Tibial artery (tissue), 4 donors: Measurements from ENCODE around the gene SORCS2.

Experiments used
- DNase-seq, 2 donors: peaks; one replicate each; pipeline ENCODE4 v3.0.0-alpha.2; 2019
- H3K27ac ChIP-seq, 2 donors: fragments of 200-600 bp; sonication (generic) in 1 of 2; 1 replicate in 1 of 2; 2 replicates in 1 of 2; pipeline ENCODE4 v1.5.1; 2018 to 2019; ENCODE audit warnings: mild to moderate bottlenecking in 1 of 2
- H3K27me3 ChIP-seq, 2 donors: fragments of 200-600 bp; sonication (generic) in 1 of 2; one replicate each; pipeline versions ENCODE4 v1.5.1 to v1.6.0; 2016 to 2019
- H3K36me3 ChIP-seq, 3 donors: fragments of 200-600 bp; sonication (generic) in 2 of 3; one replicate each; pipeline ENCODE4 v1.5.1; 2016 to 2019; ENCODE audit warnings: mild to moderate bottlenecking in 2 of 3
- H3K4me1 ChIP-seq, 4 donors: fragments of 200-600 bp; sonication (generic) in 2 of 4; 1 replicate in 3 of 4; 2 replicates in 1 of 4; pipeline ENCODE4 v1.5.1; 2016 to 2019
- H3K4me3 ChIP-seq, 2 donors: fragments of 200-600 bp; sonication (generic) in 1 of 2; 1 replicate in 1 of 2; 2 replicates in 1 of 2; pipeline ENCODE4 v1.5.1; 2018 to 2019; ENCODE audit warnings: mild to moderate bottlenecking in 2 of 2
- H3K9me3 ChIP-seq, 3 donors: fragments of 200-600 bp; sonication (generic) in 1 of 3; one replicate each; pipeline ENCODE4 v1.5.1; 2016 to 2019
- CTCF ChIP-seq, 2 experiments: fragments of 200-600 bp in 1 of 2; fragments of 450-650 bp in 1 of 2; IDR thresholded peaks; one replicate each; pipeline ENCODE4 v1.5.1; 2017 to 2019; ENCODE audit warnings: antibody characterized with exemption in 2 of 2, mild to moderate bottlenecking in 1 of 2, moderate library complexity in 1 of 2
- intact Hi-C: fragments of 100-400 bp; cut with DNase I; formaldehyde crosslinking; loops from one replicate; pipeline ENCODE4 v1.15.0; 2023; ENCODE audit warnings: low total_unique reads

SORCS2 gene

DNA sequence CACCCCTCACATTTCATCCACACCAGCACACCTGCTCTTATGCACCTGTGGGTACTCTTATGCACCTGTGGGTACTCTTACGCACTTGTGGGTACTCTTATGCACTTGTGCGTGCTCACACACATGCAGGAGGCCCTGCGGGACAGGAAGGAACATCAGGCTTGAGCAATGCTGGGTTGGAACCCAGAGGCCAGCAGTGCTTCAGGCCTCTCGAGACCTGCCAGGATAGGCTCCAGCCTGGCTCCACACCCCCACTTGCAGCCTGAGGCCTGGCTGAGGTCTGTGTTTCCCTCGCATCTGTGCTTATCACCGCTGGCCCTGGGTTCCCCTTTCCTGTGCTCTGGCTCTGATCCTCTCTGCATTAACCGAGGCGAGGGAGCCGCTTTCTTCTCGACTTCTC lies 34.7 kb downstream of the SORCS2 start:
- intact Hi-C loops, result no loop called here
- DNase-seq, result no peak
- Histone ChIP-seq H3K36me3 (no peaks in the 10 kb centered on the region), H3K9me3 (no peaks in the 10 kb centered on the region), H3K27me3 (peaks cover 0 to 4% of the 10 kb centered on the region in 2 donors), H3K4me3 (no peak overlapping the region), H3K27ac (no peak overlapping the region), H3K4me1 (no peaks in the 10 kb centered on the region)
- no peak for TF ChIP-seq CTCF (IDR thresholded peaks at IDR 0.05)

DNA sequence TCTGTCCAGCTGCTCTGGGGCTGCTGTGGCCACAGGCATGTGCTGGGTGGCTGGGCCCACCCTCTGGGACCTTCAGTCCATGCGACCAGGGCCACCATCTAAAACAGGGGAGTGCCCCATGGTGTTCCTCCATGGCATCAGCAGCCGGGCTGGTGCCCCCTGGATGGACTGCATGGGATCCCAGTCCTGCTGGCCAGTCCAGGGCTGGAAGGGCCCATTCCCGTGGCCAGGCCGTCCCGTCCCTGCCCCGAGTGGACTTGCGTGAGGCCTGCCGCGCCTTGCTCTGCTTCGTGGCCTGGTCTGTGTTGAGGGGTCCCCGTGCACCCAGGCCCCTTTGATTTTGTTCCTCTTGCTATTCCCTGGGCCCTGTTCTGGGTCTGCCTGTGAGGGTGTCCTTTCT lies 36.4 kb downstream of the SORCS2 start:
- Histone ChIP-seq H3K36me3 (no peaks in the 10 kb centered on the region), H3K4me3 (no peak overlapping the region), H3K27me3 (peaks cover 0 to 4% of the 10 kb centered on the region in 2 donors), H3K27ac (no peak overlapping the region), H3K9me3 (no peaks in the 10 kb centered on the region), H3K4me1 (no peaks in the 10 kb centered on the region)
- intact Hi-C loops, result no loop called here
- DNase-seq, result no peak
- no peak for TF ChIP-seq CTCF (IDR thresholded peaks at IDR 0.05)

DNA sequence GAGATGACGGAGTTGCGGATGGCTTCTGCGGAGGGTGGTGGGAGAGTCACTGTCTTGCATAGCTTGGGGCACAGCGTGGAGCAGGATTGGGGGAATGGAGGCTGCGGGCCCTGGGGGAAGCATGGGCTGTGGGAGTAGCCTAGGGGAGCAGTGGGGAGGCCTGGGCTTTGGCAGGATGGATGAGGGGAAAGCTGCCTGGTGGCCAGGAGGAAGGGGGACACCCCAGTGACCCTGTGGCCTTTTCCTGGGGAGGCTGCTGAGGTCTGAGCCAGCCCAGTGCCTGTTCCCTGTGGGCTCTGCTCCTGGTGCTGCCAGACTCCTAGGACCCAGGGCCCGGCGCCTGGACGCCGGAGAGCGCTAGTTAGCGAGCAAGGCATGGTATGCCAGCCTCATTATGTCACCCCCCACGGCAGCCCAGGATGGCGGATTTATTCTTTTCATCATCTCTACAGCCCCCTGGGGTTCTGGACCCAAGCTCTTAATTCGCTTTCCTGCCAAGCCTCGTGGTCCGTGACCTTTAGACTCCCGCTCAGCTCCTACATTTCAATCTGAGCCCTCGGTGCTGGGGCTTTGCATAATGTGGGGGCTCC lies 39.8 kb downstream of the SORCS2 start:
- no peaks in the 10 kb centered on the region for H3K9me3 ChIP-seq
- intact Hi-C loops, result no loop called here
- peaks cover 0 to 6% (median 3%) of the 10 kb centered on the region in 4 donors for H3K4me1 ChIP-seq
- peaks cover 0 to 4% of the 10 kb centered on the region in 2 donors for H3K27me3 ChIP-seq
- TF ChIP-seq CTCF (IDR thresholded peaks at IDR 0.05), result no peak
- no peak overlapping the region for H3K4me3 ChIP-seq
- no peaks in the 10 kb centered on the region for H3K36me3 ChIP-seq
- no peak for DNase-seq
- no peak overlapping the region for H3K27ac ChIP-seq

DNA sequence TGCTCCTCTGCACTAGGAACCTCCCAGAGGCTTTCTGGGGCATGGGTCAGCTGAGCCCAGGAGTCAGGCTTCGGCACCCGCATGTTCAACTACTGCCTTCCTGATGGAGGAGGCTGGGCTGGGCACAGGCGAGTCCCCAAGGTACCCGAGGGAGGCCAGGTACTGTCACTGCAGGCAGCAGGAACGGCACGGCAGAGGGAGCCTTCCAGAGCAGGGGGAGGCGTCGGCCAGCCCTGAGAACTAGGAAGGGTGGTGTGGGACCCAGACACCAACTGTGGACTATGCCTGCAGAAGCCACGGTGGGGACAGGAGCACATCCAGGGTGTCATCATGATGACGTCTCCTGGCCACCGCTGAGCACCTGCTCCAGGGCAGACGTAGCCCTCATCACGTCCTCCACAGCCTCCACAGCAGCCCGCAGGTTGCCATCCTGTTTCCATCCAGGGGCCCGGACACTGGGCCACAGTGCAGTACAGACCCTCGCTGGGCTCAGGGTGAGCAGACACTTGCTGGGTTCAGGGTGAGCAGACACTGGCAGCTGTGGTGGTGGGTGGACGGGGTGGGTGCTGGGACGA lies 40.8 kb downstream of the SORCS2 start:
- H3K27ac ChIP-seq, result no peak overlapping the region
- H3K4me3 ChIP-seq, result no peak overlapping the region
- intact Hi-C loops, result no loop called here
- DNase-seq, result no peak
- no peaks in the 10 kb centered on the region for H3K9me3 ChIP-seq
- no peaks in the 10 kb centered on the region for H3K36me3 ChIP-seq
- peaks cover 0 to 10% (median 4%) of the 10 kb centered on the region in 4 donors for H3K4me1 ChIP-seq
- peaks cover 0 to 4% of the 10 kb centered on the region in 2 donors for H3K27me3 ChIP-seq
- TF ChIP-seq CTCF (IDR thresholded peaks at IDR 0.05), result no peak

DNA sequence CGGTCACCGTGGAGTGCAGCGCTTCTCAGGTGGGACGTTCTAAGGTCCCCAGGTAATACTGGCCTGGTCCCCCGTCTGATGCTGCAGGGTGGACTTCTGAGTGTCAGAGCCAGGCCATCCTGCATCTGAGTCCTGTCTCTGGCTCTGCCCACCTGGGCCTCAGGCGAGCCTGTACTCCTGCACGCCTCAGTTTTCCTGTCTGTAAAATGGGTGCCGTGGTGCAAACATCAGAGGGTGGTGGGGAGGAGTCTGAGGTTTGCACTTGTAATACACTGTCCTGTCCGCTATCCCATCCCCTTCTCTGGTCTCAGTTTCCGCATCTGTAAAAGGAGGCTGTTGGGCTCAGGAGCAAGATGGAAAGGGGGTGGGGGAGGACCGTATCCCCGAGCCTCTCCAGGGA lies 41.3 kb downstream of the SORCS2 start:
- Histone ChIP-seq H3K4me3 (no peak overlapping the region), H3K9me3 (no peaks in the 10 kb centered on the region), H3K36me3 (no peaks in the 10 kb centered on the region), H3K27ac (no peak overlapping the region), H3K4me1 (peaks cover 0 to 10% (median 4%) of the 10 kb centered on the region in 4 donors), H3K27me3 (peaks cover 0 to 4% of the 10 kb centered on the region in 2 donors)
- intact Hi-C loops, result no loop called here
- no peak for TF ChIP-seq CTCF (IDR thresholded peaks at IDR 0.05)
- no peak for DNase-seq
